ENCODE data around the gene MICAL3.
"Not testable (repeated sequence)": the region's sequence is repeated elsewhere in the genome, so short reads cannot be mapped to it uniquely, and the experiment has no call there.

The MICAL3 gene

GRCh38 chr22:17777005-17777716 is 247.2 kb downstream of the MICAL3 start:
- DNase-seq = no peak

- DNase-seq = no peak
These were observed 248.4 kb downstream of the MICAL3 start for GRCh38 chr22:17775781-17776465.

- DNase-seq = no peak
These were observed 249.3 kb downstream of the MICAL3 start for GRCh38 chr22:17774926-17775685.

GRCh38 chr22:17774206-17774925 is 250.0 kb downstream of the MICAL3 start, which contains the start of gene BID:
BID (minus strand) TSS chr22:17774469; CDS start chr22:17750116, 24,353 bp downstream.
- peak; percentile 33 for DNase-seq

GRCh38 chr22:17773606-17774205 is 250.7 kb downstream of the MICAL3 start:
- DNase-seq = peak; percentile 25

- peak; percentile 63 for DNase-seq
These were observed 251.3 kb downstream of the MICAL3 start for GRCh38 chr22:17772958-17773605.

- no peak for DNase-seq
These were observed 252.0 kb downstream of the MICAL3 start for GRCh38 chr22:17772249-17772957.

- no peak for DNase-seq
These were observed 253.9 kb downstream of the MICAL3 start for GRCh38 chr22:17770180-17771077.

- no peak for DNase-seq
These were observed 254.7 kb downstream of the MICAL3 start for GRCh38 chr22:17769716-17770082.

- no peak for DNase-seq
These were observed 255.2 kb downstream of the MICAL3 start for GRCh38 chr22:17769013-17769715.

- no peak for DNase-seq
These were observed 256.9 kb downstream of the MICAL3 start for GRCh38 chr22:17767233-17768065.

GRCh38 chr22:17764852-17765251 is 259.5 kb downstream of the MICAL3 start:
- not testable (repeated sequence) for DNase-seq

GRCh38 chr22:17764036-17764435 is 260.3 kb downstream of the MICAL3 start:
- DNase-seq = no peak

GRCh38 chr22:17763442-17763841 is 260.9 kb downstream of the MICAL3 start:
- DNase-seq = not testable (repeated sequence)

- no peak for DNase-seq
These were observed 263.2 kb downstream of the MICAL3 start for GRCh38 chr22:17761138-17761488.

- no peak for DNase-seq
These were observed 270.0 kb downstream of the MICAL3 start for GRCh38 chr22:17754233-17754925.

- no peak for DNase-seq
These were observed 270.9 kb downstream of the MICAL3 start for GRCh38 chr22:17753401-17753989.
